Astrocyte of the hippocampus (primary cell): ENCODE results near the gene RBM11.

Experiments used
- DNase-seq: peaks from one replicate; pipeline ENCODE4 v3.0.0; 2011; ENCODE audit warnings: low read depth, low spot score

RBM11 gene

DNA sequence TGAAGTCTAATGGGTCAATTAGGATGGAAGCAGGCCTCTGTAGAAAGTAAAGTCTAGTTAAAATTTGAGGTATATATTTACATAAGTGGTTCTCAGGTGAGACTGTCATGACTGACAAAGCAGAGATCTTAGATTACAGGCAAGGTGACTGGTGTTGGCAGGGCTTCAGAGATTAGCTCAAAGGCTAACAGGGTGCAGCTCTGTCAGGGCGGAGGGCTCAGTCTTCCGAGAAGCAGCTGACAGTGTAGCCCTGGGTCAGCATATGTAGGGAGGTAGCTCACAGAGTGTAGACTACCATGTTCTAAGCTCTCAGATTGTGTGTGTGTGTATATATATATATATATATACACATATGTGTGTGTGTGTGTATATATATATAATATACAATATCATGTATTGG lies 54.7 kb downstream of the RBM11 start:
- DNase-seq, result no peak

DNA sequence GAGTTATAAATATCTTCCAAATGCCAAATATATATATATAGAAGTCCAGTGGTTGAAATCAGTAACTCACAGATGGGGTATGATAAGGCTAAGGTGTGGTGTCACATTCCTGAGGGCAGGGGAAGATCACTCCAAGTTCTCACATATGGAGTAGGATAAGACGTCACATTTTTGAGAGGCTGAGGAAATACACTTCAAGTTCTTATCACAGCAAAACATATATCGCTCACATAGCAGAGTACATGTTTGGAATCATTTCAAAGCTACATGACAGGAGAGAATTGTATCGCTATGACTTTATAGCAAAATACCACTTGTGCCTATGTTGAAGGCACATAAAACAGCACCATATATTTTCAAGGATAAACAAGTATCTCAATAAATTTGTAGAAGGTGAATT lies 55.1 kb downstream of the RBM11 start:
- no peak for DNase-seq

DNA sequence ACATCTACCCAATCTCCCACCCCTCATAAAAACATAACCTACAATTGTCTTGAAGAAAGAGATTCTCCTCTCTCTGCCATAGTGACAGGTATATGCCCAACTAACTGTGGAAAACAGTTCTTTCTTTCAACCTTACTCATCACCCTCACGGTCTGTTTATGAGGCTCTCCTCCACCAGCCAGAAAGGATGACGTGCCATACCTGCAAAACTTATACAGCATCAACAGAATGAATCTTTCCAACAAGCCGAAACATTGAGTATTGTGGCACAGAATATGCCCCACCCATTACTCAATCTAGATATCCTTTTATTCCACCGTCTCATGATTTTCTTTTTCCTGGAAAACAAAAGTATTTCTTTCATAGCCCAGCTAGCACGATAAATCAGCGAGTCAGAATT lies 55.7 kb downstream of the RBM11 start:
- no peak for DNase-seq

DNA sequence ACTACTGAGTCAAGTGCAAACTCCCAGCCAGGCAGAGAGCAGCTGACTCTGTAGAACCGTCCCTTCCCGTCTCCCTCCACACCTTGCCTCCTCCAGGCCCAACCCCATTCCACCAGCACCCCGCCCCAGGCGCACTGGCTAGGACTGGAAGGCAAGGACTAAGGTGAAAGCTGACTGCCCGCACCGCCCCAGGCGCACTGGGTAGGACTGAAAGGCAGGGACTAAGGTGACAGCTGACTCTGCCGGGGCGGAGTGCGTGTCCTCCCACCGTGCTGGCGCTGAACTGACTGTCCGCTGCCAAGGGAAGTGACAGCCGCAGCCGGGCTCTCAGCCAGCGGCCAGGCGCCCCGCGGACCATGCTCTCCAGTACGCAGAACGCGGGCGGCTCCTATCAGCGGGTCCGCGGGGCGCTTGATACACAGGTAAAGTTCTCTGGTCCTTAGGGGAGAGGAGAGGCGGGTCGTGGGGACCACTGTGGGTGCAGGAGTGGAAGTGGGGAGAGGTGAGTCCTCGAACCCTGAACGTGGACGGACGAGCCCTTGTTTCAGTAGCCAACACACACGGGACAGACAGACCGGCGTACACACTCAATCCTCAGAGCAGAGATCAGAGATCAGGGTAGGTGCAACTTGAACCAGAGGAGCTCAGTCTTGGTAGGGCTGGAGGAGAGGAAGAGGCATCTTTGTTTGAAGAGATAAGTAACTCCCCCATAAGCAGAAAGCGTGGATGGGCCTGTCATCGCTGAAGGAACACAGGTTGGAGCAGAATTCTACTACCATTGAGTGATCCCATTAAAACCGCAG lies 58.0 kb downstream of the RBM11 start:
- no peak for DNase-seq

DNA sequence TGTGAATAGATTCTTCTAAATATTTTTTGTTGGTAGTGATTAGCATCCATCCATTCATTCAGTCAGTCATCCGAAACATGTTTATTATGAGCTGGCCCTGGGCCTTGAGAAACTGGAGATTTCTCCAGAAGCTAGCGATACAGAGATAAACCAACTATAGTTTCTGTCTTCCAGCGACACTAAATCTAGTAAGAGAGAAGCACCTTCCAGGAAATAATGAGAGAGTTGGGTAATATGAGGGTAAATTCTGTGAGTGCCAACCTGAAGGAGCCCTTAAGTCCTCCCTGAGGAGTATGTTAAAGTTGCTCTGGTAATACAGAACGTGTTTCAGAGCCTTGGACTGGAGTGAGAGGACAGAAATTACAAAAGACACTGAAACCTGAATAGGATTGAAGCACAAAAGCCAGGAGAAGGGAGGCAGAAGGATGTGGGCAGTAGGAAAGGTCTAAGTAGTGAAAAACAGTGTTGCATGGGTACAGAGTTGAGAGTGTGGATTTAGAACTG lies 59.8 kb downstream of the RBM11 start:
- no peak for DNase-seq
